Mesendoderm (in vitro differentiated cells): Measurements from ENCODE around the gene JMJD1C.
A peak's percentile ranks its signal among the peaks of the same experiment; 100 is the strongest.

ENCODE experiments used
- DNase-seq: peaks from one replicate; pipeline ENCODE4 v3.0.0; 2013
- H2AK5ac ChIP-seq: 2 replicates; pipeline ENCODE4 v1.6.1; 2013; ENCODE audit warnings: low read length, inconsistent platforms
- H2BK120ac ChIP-seq: 2 replicates; pipeline ENCODE4 v1.6.1; 2013; ENCODE audit warnings: low read depth, mild to moderate bottlenecking, low read length, moderate library complexity, mixed read lengths
- H2BK15ac ChIP-seq: replicated peaks from 2 replicates; pipeline ENCODE4 v1.6.1; 2013; ENCODE audit warnings: low read depth, mild to moderate bottlenecking, moderate library complexity
- H2BK5ac ChIP-seq: 2 replicates; pipeline ENCODE4 v1.6.1; 2013; ENCODE audit warnings: low read length, inconsistent platforms
- H3K18ac ChIP-seq: 2 replicates; pipeline ENCODE4 v1.6.1; 2013; ENCODE audit warnings: mild to moderate bottlenecking, low read length, mixed read lengths
- H3K23ac ChIP-seq: one replicate; pipeline ENCODE4 v1.6.1; 2013; ENCODE audit warnings: low read length
- H3K27ac ChIP-seq: 2 replicates; pipeline ENCODE4 v1.5.1; 2013; ENCODE audit warnings: low read depth, mild to moderate bottlenecking, inconsistent platforms, low read length, moderate library complexity
- H3K27me3 ChIP-seq: 2 replicates; pipeline ENCODE4 v1.6.1; 2013; ENCODE audit warnings: low read length, control low read depth, mild to moderate bottlenecking, inconsistent platforms; ENCODE audit not compliant: insufficient read depth, poor library complexity
- H3K36me3 ChIP-seq: 2 replicates; pipeline ENCODE4 v1.6.1; 2013; ENCODE audit warnings: low read length, inconsistent platforms; ENCODE audit not compliant: control insufficient read depth, insufficient read depth
- H3K4ac ChIP-seq: one replicate; pipeline ENCODE4 v1.6.1; 2013; ENCODE audit warnings: low read depth, mild to moderate bottlenecking, low read length, moderate library complexity
- H3K4me1 ChIP-seq: 2 replicates; pipeline ENCODE4 v1.6.1; 2013; ENCODE audit warnings: low read depth, low read length, inconsistent platforms; ENCODE audit not compliant: control insufficient read depth
- H3K4me2 ChIP-seq: 2 replicates; pipeline ENCODE4 v1.6.1; 2013; ENCODE audit warnings: low read length
- H3K4me3 ChIP-seq: 2 replicates; pipeline ENCODE4 v1.5.1; 2013; ENCODE audit warnings: mild to moderate bottlenecking, low read length
- H3K56ac ChIP-seq: one replicate; pipeline ENCODE4 v1.6.1; 2013; ENCODE audit warnings: low read length
- H3K79me1 ChIP-seq: 2 replicates; pipeline ENCODE4 v1.6.1; 2013; ENCODE audit warnings: low read length, inconsistent platforms
- H3K79me2 ChIP-seq: 2 replicates; pipeline ENCODE4 v1.6.1; 2013; ENCODE audit warnings: mild to moderate bottlenecking, low read length; ENCODE audit not compliant: control insufficient read depth, insufficient read depth
- H3K9ac ChIP-seq: 2 replicates; pipeline ENCODE4 v1.6.1; 2013; ENCODE audit warnings: low read length, inconsistent platforms
- H4K5ac ChIP-seq: one replicate; pipeline ENCODE4 v1.6.1; 2013; ENCODE audit warnings: low read length
- H4K8ac ChIP-seq: one replicate; pipeline ENCODE4 v1.6.1; 2013; ENCODE audit warnings: low read depth, mild to moderate bottlenecking, control low read depth, low read length, moderate library complexity
- WGBS: extraction: QIAGEN DNeasy Blood & Tissue Kit; methylation state at CpG from one replicate; pipeline ENCODE4 v1.1.7; 2013; ENCODE audit warnings: low lambda C conversion rate, missing lambda C conversion rate; ENCODE audit not compliant: insufficient coverage; ENCODE audit errors: extremely low coverage; 5-methylcytosine and 5-hydroxymethylcytosine counted together

Gene JMJD1C

DNA sequence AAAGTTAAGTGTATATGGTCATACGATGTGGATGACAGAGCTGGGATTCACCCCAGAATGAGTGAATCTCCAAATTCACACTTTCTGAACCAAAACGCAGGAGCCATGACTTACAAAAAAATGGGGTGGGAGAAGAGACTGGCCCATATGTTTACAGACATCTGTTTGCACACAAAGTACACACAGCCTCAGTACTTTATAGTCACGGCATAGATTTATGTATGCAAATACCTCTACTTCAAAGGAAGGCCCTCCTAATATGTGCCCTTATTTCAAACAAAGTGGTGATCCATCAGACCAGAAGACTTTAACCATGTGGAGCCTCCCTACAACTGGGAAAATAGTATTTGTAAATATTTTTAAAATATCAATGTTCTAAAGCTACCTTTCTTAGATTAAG, 22.2 kb upstream of the JMJD1C start:
- Histone ChIP-seq H3K4me3 (no peak overlapping the region), H3K27me3 (no peaks in the 10 kb centered on the region), H3K4me1 (peaks cover 11% of the 10 kb centered on the region), H4K5ac (no peak overlapping the region), H3K4me2 (no peak overlapping the region), H3K4ac (no peak overlapping the region), H3K56ac (no peak overlapping the region), H3K9ac (no peak overlapping the region), H3K79me1 (peaks cover 17% of the 10 kb centered on the region), H2AK5ac (no peak overlapping the region), H3K79me2 (peaks cover 30% of the 10 kb centered on the region), H3K36me3 (no peaks in the 10 kb centered on the region), H3K18ac (no peak overlapping the region), H3K23ac (no peak overlapping the region), H3K27ac (no peak overlapping the region), H2BK15ac (no peak overlapping the region), H2BK5ac (no peak overlapping the region), H2BK120ac (no peak overlapping the region), H4K8ac (no peak overlapping the region)
- no peak for DNase-seq
- no CpG with 5 or more reads among the region's 3 CpGs for WGBS

DNA sequence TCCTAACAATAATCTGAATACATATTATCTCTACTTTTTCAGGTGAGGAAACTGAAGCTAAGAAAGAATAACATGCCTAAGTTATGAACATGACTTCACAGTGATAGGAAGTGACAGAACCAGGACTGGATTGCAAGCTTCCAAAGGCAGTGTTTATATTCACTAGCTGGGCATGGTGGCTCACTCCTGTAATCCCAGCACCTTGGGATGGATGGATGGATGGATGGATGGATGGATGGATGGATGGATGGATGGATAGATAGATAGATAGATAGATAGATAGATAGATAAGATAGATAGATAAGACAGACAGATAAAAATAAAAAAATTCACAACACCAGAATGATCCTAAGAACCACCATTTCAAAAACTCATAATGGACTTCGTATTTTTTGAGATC, 18.2 kb upstream of the JMJD1C start:
- Histone ChIP-seq H3K27ac (no peak overlapping the region), H3K4ac (no peak overlapping the region), H3K18ac (no peak overlapping the region), H2BK120ac (no peak overlapping the region), H4K5ac (no peak overlapping the region), H3K27me3 (no peaks in the 10 kb centered on the region), H3K79me2 (peaks cover 26% of the 10 kb centered on the region), H3K4me1 (peaks cover 11% of the 10 kb centered on the region), H3K36me3 (no peaks in the 10 kb centered on the region), H3K9ac (no peak overlapping the region), H2AK5ac (no peak overlapping the region), H2BK15ac (no peak overlapping the region), H3K4me3 (no peak overlapping the region), H3K23ac (no peak overlapping the region), H4K8ac (no peak overlapping the region), H2BK5ac (no peak overlapping the region), H3K79me1 (peaks cover 10% of the 10 kb centered on the region), H3K56ac (no peak overlapping the region), H3K4me2 (no peak overlapping the region)
- WGBS = no CpG with 5 or more reads among the region's 1 CpG
- DNase-seq = no peak

DNA sequence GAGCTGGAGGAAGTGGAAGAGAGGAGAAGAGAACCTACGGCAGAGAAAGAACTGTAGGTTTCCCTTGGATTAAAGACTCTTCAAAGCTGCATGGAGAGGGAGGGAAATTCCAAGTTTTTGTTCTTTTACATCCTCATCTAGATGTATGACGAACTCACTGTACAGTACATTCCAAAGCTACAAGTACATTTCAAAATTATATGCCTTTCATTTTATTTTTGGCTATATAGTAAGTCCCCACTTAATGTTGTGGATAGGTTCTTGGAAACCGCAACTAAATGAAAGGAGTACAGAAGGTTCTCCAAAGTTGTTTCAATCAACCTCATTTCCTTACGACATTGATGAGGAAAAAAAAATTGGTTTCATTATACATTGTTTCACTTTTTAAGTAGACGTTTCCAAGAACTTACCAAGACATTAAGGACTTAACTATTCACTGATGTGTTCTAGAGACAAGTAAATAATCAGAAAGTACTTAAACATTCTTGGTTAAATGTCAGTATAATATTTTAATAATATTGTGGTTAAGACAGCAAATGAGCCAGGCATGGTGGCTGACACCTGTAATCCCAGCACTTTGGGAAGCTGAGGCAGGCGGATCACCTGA, 16.1 kb upstream of the JMJD1C start:
- Histone ChIP-seq H3K4me1 (peaks cover 13% of the 10 kb centered on the region), H4K8ac (no peak overlapping the region), H3K4me3 (no peak overlapping the region), H3K79me1 (peaks cover 8% of the 10 kb centered on the region), H3K79me2 (peaks cover 21% of the 10 kb centered on the region), H3K56ac (no peak overlapping the region), H3K27ac (no peak overlapping the region), H2BK15ac (no peak overlapping the region), H3K18ac (no peak overlapping the region), H3K23ac (no peak overlapping the region), H3K4ac (no peak overlapping the region), H3K27me3 (no peaks in the 10 kb centered on the region), H2BK120ac (no peak overlapping the region), H3K36me3 (no peaks in the 10 kb centered on the region), H3K4me2 (no peak overlapping the region), H2BK5ac (no peak overlapping the region), H2AK5ac (no peak overlapping the region), H3K9ac (no peak overlapping the region), H4K5ac (no peak overlapping the region)
- DNase-seq = no peak
- whole genome bisulfite sequencing = no CpG with 5 or more reads among the region's 6 CpGs

DNA sequence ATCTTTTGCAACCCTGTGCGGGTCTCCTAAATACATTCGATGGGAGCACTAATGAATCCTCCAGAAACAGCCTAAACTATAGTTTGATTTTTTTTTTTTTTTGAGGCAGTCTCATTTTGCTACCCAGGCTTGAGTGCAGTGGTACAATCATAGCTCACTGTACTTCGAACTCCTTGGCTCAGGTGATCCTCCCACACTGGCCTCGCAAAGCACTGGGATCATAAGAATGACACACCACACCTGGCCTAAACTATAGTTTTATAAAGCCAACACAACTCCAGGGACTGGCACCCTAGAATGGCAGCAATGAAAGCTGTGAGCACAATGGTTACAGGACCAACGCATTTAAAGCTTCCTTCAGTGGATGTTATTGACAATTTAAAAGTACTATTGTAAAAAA, 14.5 kb upstream of the JMJD1C start:
- H3K27ac ChIP-seq = no peak overlapping the region
- DNase-seq = no peak
- H3K79me1 ChIP-seq = peaks cover 2% of the 10 kb centered on the region
- no peak overlapping the region for H3K4me3 ChIP-seq
- no peak overlapping the region for H4K5ac ChIP-seq
- no peaks in the 10 kb centered on the region for H3K27me3 ChIP-seq
- H3K18ac ChIP-seq = peak overlapping the region; percentile 47
- no peak overlapping the region for H3K4me2 ChIP-seq
- H3K36me3 ChIP-seq = no peaks in the 10 kb centered on the region
- no peak overlapping the region for H3K56ac ChIP-seq
- no peak overlapping the region for H4K8ac ChIP-seq
- H3K79me2 ChIP-seq = peaks cover 20% of the 10 kb centered on the region
- H2BK5ac ChIP-seq = no peak overlapping the region
- H3K23ac ChIP-seq = no peak overlapping the region
- H3K9ac ChIP-seq = no peak overlapping the region
- H3K4ac ChIP-seq = no peak overlapping the region
- peaks cover 5% of the 10 kb centered on the region for H3K4me1 ChIP-seq
- H2BK120ac ChIP-seq = no peak overlapping the region
- no peak overlapping the region for H2AK5ac ChIP-seq
- WGBS = no CpG with 5 or more reads among the region's 5 CpGs
- H2BK15ac ChIP-seq = no peak overlapping the region

DNA sequence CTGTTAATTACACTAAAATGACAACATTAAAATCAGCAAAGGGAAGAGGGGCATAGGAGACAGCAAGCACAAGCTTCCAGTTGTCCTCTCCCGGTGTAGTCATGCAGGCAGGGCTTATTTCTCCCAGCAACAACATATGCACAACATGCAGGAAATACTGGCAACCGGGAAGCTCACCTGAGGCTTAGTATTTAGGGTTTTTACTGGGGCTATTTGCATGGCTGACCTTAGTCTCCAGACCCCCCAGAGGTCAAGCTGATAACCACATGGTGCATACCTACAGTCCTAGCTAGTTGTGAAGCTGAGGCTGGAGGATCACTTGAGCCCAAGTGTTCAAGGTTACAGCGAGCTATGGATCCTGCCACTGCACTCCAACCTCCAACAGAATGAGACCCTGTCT, 12.8 kb upstream of the JMJD1C start:
- Histone ChIP-seq H3K4me2 (no peak overlapping the region), H3K56ac (peak overlapping the region; percentile 54), H3K27me3 (no peaks in the 10 kb centered on the region), H2BK120ac (no peak overlapping the region), H3K18ac (no peak overlapping the region), H3K79me2 (peaks cover 24% of the 10 kb centered on the region), H3K4me3 (no peak overlapping the region), H3K4ac (no peak overlapping the region), H3K23ac (no peak overlapping the region), H2AK5ac (no peak overlapping the region), H3K79me1 (peaks cover 2% of the 10 kb centered on the region), H4K8ac (no peak overlapping the region), H2BK15ac (no peak overlapping the region), H3K9ac (no peak overlapping the region), H3K27ac (peak overlapping the region; percentile 63), H3K36me3 (no peaks in the 10 kb centered on the region), H3K4me1 (peaks cover 5% of the 10 kb centered on the region), H2BK5ac (no peak overlapping the region), H4K5ac (no peak overlapping the region)
- peak; percentile 94 for DNase-seq
- no CpG with 5 or more reads among the region's 3 CpGs for WGBS

DNA sequence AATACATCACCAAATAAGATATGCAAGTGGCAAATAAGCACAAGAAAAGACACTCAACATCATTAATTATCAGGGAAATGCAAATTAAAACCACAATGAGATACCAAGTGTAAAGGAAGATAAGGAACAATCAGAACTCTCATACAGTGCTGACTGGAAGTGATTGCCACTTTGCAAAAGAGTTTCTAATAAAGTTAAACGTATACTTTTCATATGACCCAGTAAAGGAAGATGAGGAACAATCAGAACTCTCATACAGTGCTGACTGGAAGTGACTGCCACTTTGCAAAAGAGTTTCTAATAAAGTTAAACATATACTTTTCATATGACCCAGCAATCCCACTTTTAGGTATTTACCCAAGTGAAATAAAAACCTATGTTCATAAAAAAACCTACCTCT, 12.2 kb upstream of the JMJD1C start:
- Histone ChIP-seq H3K79me1 (no peaks in the 10 kb centered on the region), H4K8ac (no peak overlapping the region), H3K56ac (no peak overlapping the region), H3K79me2 (peaks cover 22% of the 10 kb centered on the region), H2BK120ac (no peak overlapping the region), H3K27me3 (no peaks in the 10 kb centered on the region), H4K5ac (no peak overlapping the region), H2AK5ac (no peak overlapping the region), H3K36me3 (no peaks in the 10 kb centered on the region), H3K23ac (no peak overlapping the region), H3K4me2 (no peak overlapping the region), H2BK15ac (peak overlapping the region; percentile 36), H3K18ac (no peak overlapping the region), H3K27ac (peak overlapping the region; percentile 63), H2BK5ac (no peak overlapping the region), H3K4me1 (peaks cover 5% of the 10 kb centered on the region), H3K9ac (no peak overlapping the region), H3K4me3 (no peak overlapping the region), H3K4ac (no peak overlapping the region)
- DNase-seq = no peak
- no CpG with 5 or more reads among the region's 1 CpG for WGBS
